GM21528 (cell line): ENCODE measurements around the gene SARDH.

Experiments used
- ATAC-seq: cut with Tn5 transposase; IDR thresholded peaks from one replicate; pipeline ENCODE4 v1.9.1; 2021; ENCODE audit warnings: mild to moderate bottlenecking, moderate library complexity; ENCODE audit not compliant: unreplicated experiment, low FRiP score

The SARDH gene, protein sequence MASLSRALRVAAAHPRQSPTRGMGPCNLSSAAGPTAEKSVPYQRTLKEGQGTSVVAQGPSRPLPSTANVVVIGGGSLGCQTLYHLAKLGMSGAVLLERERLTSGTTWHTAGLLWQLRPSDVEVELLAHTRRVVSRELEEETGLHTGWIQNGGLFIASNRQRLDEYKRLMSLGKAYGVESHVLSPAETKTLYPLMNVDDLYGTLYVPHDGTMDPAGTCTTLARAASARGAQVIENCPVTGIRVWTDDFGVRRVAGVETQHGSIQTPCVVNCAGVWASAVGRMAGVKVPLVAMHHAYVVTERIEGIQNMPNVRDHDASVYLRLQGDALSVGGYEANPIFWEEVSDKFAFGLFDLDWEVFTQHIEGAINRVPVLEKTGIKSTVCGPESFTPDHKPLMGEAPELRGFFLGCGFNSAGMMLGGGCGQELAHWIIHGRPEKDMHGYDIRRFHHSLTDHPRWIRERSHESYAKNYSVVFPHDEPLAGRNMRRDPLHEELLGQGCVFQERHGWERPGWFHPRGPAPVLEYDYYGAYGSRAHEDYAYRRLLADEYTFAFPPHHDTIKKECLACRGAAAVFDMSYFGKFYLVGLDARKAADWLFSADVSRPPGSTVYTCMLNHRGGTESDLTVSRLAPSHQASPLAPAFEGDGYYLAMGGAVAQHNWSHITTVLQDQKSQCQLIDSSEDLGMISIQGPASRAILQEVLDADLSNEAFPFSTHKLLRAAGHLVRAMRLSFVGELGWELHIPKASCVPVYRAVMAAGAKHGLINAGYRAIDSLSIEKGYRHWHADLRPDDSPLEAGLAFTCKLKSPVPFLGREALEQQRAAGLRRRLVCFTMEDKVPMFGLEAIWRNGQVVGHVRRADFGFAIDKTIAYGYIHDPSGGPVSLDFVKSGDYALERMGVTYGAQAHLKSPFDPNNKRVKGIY

DNA sequence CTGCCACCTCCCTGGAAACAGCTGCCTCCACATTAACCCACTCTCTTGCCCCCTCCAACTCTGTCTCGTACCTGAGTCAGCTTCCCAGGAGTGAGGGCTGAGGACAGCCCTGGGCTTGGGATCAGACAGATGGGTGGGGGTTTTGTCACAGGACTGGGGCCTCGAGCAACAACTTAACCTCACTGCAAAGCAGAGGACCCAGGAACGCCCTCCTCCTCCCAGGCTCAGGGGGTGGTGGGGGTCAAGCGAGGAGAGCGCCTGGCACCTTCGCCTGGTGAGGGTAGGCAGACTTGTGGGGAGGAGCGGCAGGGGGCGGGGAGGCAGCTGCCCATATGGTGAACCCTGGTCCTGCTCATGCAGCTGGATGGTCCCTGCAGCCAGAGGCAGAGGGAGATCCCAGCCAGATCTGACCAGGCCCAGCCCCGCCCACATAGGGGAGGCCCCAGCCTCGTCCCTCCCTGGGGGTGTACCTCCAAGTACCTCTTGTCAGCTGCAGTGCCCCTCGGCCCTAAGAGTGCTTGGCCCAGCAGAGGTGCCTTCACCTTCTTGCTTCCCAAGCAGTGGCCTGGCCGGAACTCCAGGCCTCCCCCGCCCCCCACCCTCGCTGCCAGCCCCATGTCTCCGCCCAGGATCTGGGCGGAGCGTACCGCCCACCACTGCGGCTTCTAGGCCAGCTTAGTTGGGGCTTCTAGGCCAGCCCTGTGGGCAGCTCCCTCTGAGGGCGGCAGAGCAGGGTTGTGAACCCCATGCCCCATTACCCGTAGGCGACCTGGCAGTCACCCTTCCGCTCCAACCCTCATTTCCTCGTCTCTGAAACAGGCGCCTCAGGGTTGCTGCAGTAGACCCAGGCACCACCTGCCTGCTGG lies at the start of gene SARDH:
TSS of gene SARDH (minus strand) at position 579 of the 866 bp plus-strand sequence. CDS start 4,179 bp downstream, outside the sequence.
- ATAC-seq = no peak

DNA sequence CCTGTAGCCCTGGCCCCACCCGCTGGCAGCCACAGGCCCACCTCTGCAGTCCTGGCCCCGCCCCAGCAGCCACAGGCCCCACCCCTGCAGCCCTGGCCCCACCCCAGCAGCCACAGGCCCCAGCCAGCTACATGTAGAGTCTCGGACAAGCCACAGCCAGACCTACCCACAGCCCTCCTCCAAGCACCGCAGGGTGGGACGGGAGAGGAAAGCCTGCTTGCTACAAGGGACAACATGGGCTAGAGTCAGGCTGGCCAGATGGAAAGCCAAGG lies 49.5 kb upstream of the SARDH start:
- no peak for ATAC-seq

DNA sequence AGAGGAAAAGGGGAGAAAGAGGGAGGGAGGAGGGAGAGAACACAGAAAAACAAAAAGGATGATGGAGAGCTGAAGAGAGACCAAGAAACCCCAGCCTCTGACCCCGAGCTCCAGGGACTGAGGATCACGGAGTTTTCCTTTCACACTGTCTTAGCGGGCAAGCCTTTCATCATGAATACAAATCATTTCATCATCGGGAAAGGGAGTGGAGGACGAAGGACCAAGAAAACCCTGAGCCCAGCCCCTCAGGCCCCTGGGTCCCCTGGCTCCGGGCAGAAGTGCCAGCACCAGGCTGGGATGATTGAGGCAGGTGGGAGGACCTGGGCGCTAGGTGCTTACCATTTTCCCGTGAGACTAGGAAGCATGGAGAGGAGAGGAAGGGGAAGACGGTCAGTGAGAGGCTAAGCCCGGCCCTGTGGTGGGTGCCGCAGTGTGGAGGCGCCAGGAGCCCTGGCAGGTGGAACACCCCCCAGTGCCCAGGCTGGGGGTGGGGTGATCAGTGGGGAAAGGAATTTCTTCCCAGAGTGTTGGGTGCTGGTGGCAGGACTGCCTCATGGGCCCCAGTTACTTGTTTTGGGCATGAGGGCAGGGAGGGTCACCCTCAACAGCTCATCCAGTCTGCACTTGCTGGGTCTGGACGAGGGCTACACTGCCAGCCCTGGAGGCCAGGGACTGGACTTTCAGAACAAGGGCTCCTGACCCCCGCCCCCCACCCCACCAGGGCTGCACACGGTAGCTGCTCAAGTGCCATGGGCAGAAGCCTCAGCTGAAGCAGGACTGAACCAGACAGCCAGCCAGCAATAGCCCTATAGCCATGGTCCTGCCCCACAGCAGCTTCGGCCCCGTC lies 49.0 kb upstream of the SARDH start:
- no peak for ATAC-seq

DNA sequence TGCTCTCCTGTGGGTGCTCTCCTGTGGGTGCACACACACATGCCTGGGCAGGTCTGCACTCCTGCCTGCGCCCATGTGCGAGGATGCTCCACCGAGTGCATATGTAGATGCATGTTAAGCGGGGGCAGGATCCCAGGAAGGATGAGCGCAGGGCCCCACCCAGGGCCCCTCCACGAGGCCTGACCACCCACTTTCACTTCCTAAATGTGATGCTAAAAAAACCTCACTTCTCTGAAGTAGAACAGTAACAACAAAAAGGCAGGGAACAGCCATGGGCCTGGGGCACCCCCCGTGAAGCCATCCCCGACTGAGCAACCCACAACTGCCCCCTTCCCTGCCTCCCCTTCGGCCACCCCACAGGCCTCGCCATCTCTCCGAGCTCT lies 48.2 kb upstream of the SARDH start:
- ATAC-seq = no peak

DNA sequence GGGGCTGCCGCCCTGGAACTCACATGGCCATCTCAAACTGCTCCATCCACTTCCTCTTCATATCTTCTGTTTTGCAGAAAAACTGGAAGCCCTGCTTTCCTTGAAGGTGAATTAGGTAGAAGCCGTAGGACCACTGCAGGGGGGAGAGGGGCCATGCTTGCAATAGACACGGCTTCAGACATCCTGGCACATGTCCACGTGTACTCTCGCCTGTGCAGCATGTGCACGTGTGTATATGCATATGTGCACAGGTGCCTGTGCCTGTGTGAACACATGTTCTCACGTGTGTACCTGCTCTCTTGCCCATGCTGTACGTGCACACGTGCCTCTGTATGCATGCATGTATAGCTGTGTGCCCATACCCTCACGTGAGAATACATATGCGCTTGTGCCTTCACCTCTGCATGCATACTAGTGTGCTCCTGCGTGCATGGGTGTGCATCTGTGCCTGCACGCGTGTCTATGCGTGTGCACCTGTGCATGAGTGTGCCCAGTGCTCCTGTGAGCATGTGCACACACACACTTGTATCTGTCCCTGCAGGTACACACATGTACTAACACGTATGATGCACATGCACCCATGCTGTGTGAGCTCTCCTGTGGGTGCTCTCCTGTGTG lies 47.7 kb upstream of the SARDH start:
- ATAC-seq = no peak

DNA sequence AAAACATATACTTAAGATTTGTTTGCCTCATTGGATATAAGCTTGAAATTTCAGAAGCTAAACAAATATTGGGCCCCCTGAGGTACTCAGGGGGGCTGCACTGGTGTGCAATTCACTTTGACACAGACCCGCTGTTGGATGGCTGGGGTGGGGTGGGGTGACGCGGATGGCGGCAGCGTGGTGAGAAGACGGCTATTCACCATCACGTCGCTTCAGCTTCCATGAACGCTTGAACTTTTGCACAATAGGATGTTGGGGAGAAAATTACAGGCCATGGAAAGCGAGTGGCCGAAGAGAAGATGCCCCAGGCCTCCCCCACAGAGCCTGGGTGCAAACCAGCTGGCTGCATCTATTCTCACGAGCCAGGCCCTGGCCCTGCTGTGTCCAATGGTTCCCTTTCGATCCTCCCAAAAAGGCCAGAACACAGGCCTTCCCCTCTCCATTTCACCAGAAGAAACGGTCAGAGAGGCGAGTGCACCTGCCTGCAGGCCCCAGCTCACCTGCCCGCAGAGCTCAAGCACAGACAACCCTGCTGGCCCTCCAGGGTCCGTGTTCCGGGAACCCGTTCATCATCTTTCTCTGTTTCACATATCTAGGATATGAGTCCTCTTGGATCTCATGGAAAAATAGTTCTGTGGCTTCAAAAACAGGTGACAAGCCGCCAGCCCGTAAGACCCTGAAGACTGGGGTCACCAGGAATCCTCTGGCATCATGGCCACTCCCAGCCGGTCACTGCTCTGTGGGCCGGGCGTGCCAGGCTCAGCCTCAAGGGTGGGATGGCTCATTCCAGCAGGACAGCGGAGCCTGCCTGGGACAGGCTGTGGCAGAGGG lies 46.8 kb upstream of the SARDH start:
- no peak for ATAC-seq

DNA sequence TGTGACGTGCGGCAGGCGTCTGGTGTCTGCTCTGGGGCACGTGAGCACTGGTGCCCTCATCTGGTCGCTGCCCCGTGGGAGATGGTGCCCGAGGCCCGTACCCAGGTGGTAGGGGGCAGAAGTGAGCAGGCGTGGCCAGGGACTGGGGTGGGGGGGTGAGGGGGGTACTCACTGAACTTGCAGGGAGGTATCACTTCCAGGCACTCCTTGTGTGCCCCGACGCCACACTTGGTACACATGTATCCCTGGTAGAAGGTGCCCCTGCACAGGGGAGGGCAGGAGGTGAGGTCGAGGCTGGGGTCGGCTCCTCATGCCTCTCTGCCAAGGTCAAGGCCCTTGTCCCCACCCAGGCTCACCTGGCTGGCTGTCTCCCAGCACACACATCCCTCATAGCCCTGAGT lies 45.2 kb upstream of the SARDH start:
- no peak for ATAC-seq

DNA sequence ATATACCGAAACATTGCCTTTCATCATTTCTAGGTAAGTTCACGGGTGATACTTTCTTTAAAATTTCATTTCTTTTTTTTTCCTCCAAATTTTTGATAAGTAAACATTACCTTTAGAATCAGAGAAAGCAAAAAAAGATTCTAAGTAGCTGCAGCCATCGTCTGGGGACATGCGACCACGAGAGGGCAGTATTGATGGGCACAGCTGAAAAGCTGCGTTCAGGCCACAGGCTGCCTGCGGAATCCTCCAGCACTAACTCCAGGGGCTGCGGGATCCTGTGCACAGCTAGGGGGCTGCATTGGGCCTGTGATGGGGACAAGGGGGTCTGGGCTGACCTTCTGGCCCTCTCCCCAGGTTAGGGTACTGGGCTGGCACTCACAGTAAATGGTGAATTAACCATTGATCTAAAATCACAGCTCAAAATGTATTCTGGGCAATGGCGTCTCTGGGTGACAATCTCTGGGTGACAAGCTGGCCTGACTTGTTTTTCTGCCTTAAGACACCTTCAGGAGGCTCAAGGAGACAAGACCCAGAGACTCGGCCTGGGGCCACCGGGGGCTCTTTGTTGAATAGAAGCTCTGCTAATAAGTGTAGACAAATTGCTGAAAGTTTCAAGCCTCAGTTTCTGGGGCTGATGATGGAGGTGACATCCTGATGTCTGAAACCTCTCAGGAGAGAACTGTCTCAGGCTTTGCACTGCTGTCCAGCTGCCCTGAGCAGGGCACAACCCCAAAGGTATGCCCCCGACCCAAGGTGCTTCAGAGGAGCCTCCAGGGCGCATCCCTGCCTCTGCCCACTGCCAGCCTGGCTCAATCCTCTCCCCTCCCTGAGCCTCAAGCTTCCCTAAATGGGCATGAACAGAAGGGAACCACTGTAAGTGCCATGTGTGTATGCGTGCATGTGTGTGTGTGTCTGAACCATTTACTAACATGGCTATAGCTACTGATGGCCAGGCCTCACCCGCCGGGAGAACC lies 44.3 kb upstream of the SARDH start:
- no peak for ATAC-seq

DNA sequence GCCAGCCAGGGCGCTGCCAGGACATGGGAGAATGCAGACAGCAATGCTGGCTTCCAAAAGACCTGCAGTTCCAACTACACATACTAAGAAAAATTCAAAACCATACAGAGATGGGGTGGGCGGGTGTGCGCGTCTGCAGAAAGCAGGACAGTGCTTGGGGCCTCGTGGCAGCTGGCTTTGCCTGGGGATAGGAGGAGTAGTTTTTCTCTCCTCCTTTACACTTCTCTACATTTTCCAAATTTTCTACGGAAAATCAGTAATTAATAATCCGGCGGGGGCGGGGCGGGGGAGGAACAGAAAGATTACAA lies 43.6 kb upstream of the SARDH start:
- no peak for ATAC-seq

DNA sequence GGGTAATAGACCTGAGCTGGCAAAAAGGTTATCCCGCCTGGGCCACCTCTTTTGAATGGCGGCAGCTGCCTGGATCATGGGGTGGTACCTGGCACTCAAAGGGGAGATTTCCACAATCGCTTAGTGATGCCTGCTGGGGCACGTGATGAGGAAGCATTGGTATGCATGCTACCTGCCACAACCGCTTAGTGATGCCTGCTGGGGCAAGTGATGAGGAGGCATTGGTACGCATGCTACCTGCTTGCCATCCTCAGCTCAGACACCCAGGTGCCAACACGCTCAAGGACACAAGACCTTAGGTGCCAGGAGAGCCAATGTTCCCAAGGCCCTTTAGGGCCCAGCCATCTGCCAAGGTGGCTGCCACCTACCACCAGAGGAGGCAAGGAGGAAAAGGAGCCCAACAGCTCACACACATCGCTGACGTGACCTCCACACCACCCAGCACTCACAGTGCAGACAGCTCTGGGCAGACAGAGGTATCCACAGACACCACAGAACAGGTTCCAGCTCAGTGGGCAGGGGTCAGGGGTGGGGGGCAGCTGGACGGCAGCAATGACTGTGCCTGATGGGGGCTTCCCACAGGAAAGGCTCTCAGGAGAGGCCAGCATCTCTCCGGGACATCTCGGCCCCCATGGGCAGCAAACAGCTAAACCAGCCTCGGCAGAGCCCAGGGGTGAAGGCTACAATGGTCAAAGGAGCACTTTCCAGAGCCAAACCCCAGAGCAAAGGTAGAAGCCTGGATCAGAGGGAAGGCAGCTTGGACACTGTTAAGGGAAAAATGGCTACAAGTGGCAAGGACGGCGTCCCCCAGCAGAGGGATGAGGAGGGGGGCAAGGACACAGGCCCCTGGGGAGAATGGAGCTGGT lies 43.0 kb upstream of the SARDH start:
- no peak for ATAC-seq

DNA sequence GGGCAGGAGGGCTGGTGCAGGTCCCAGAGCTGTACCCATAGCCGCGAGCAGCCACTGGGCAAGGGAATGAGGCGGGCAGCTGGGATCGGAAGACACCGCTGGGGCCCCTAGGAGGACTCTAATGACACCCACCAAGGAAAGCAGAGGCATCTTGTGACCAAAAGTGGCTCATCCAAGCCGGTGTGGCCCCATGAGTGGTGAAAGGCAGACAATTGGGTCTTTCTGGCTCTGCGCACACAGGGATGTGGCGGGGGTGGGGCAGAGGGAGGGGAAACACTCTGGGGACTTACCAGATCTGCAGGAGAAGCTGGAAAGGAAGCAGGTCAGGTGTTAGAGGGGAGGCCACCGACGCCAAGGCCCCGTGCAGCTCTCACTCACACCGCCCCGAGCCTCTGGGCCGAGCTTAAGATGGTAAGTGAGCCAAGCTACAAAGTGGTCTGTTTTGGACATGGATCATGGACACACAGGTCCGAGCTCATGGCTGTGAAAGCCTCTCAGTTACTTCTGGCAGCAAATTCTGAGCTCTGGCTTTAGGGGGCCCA lies 42.3 kb upstream of the SARDH start:
- ATAC-seq = no peak

DNA sequence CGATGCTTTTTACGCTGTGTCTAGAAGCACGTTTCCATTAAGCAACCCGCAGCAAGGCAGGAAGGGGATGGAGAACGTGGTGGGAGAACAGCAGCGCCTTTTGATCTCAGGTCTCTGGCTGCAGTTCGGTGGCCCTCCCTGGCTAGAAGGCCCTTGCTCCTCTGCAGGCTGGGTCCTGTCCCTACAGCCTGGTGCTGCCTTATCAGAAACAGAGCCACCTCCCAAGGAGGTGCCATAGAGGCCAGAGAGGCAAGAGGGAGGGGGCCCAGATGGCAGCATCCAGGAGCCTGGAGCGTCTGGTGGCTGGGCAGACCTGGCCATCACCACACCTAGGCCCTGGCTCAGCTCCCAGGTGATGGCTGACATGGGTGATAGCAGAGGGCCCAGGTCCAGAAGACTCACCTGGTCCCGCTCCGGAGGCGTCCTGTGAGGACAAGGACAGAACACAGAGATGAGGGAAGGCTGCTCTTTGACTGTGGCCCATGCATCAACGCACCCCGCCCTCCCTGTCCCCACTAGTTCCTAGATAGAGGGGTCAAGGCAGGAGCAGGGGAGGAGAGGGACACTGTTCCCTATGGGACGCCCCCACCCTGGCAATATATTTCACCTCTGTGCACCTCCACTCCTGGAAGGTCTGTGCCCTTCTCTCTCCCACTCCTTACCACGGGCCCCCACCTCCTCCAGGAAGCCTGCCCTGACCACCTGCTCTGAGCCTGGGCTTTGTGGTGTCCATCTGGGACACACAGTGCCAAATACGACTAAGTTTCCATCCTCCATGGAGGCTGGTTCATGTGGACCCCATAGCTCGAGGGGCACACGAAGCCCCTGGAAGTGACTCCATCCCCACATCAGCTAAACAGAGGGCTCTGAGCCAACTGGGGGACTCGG lies 41.6 kb upstream of the SARDH start:
- ATAC-seq = no peak

DNA sequence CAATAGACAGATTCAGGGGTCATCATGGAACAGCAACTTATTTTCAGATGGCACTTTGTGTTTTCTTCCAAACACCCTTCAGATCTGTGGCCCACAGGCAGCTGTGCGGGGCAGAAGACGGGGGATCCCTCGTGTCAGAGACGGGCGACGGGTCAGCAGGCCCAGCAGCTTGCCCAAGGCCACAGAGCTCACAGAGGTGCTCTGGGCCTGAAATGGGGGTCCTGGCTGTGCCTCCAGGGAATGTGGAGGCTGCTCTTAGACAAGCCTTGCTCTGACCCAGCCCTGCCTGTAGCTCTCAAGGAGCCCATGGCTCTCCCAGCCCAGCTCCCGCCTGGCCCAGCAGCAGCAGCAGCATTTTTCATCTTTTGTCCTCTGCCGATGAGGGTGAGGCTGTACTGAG lies 40.9 kb upstream of the SARDH start:
- ATAC-seq = no peak

DNA sequence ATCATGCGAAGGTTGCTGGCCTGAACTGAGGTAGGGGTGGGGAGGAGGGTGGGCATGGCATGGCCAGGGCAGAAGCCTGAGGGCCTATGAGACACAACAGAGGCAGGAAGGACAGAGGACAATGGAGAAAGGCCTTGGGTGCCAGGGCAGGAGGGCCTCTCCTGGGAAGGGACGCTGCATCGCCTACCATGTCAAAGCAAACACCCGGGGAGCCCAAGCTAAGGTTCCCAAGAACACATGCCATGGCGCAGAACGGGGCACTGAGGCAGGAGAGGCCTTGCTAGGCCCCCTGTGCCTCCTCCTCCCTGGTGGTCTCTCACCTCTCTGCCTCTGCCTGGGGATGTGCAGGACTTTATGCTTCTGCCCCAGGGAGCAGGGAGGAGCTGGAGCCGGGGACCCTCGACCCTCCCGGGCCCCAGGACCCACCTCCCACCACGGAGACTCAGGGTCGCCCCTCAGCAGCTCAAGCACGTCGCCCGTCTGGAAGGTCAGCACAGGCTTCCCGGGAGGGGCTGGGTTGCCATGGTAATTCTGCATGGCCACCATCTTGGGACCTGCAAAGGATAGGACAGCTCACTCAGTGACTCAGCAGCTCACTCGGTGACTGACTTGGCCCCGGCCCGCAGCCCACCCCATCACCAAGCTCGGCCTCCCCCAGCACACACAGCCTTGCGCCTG lies 40.3 kb upstream of the SARDH start:
- no peak for ATAC-seq

DNA sequence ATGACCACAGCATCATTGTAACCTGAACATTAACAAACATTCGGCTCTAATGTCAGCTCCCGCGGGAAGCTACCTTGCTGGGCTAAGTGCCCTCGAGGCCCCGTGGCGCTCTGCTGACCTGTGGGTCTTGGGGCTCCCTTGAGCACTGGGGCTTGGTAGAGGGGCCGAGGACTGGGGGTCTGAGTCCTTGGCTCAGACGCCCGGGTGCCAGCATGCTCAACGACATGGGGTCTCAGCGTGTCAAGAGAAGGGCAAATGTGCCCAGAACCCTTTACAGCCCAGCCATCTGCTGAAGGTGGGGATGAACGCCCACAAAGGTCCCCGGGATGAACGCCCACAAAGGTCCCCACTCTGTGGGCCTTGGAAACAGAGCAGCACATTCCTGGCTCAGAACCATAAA lies 39.7 kb upstream of the SARDH start:
- ATAC-seq = no peak
